Mesenteric fat pad (tissue), 1 donor: ENCODE data around the gene SNPH. TPM values are rescaled to one million over a fixed set of nuclear protein-coding genes. Genes with fewer than 3 reads are reported as not detected.

Experiments
- DNase-seq: peaks from one replicate; pipeline ENCODE4 v3.0.0-alpha.2; 2020; ENCODE audit warnings: low spot score
- total RNA-seq: library from RNA; stranded (reverse); fragmentation: NEBNext Ultra II Directional; extraction: Animal tissue kit (Norgen Biotek cat#: 25700); gene quantifications from one replicate; pipeline ENCODE4 v1.2.1, GENCODE V29; 2021
- donor health status: DM: yes; HTN: yes; CAD: no.

Gene SNPH
- total RNA-seq, 1 donor from 2014 or later, result 4.9 TPM

- no peak for DNase-seq
These were observed 2.2 kb upstream of the SNPH start for GRCh38 chr20:1263853-1264252.

- DNase-seq, result no peak
These were observed 1.4 kb upstream of the SNPH start for GRCh38 chr20:1264727-1265126.

- DNase-seq, result no peak
These were observed 723 bp upstream of the SNPH start for GRCh38 chr20:1265226-1265915.

GRCh38 chr20:1265916-1266166 lies 253 bp upstream of the SNPH start:
- no peak for DNase-seq

- DNase-seq, result no peak
These were observed 1.1 kb downstream of the SNPH start for GRCh38 chr20:1267161-1267560.

- DNase-seq, result no peak
These were observed 1.8 kb downstream of the SNPH start for GRCh38 chr20:1267809-1268374.

- no peak for DNase-seq
These were observed 3.1 kb downstream of the SNPH start for GRCh38 chr20:1269235-1269634.

GRCh38 chr20:1269850-1270249 lies 3.8 kb downstream of the SNPH start:
- DNase-seq, result no peak

GRCh38 chr20:1272368-1273100 lies 6.4 kb downstream of the SNPH start:
- DNase-seq, result no peak

GRCh38 chr20:1273366-1273765 lies 7.3 kb downstream of the SNPH start:
- DNase-seq, result no peak

- no peak for DNase-seq
These were observed 8.6 kb downstream of the SNPH start for GRCh38 chr20:1274485-1275311.

GRCh38 chr20:1275919-1276318 lies 9.8 kb downstream of the SNPH start:
- no peak for DNase-seq

- DNase-seq, result peak; percentile 45
These were observed 11.6 kb downstream of the SNPH start for GRCh38 chr20:1277529-1278322.

- no peak for DNase-seq
These were observed 12.9 kb downstream of the SNPH start for GRCh38 chr20:1278993-1279392.

- DNase-seq, result peak; percentile 39
These were observed 14.4 kb downstream of the SNPH start for GRCh38 chr20:1280195-1281102.

GRCh38 chr20:1281279-1282057 lies 15.4 kb downstream of the SNPH start:
- DNase-seq, result peak; percentile 41

GRCh38 chr20:1282966-1283365 lies 16.9 kb downstream of the SNPH start:
- peak; percentile 68 for DNase-seq

GRCh38 chr20:1283522-1284510 lies 17.7 kb downstream of the SNPH start:
- peak; percentile 78 for DNase-seq
